ENCODE measurements around the gene HIF3A. TPM values are rescaled to one million over a fixed set of nuclear protein-coding genes. Genes with fewer than 3 reads are reported as not detected.

HIF3A gene
- total and polyA plus RNA-seq, 9 of the 15 experiments (the other 6 are each of a cell fraction or from before 2014, with no cell fraction given), result 0.29 TPM; not detected in 8

- BruUV-seq (replicated peaks), result no TSS peak
- no peak for DNase-seq (ENCODE audit: extremely low read depth in 1 of 4, low spot score in 3 of 4)
- no peak for FAIRE-seq
- Histone ChIP-seq H3K27me3 (ENCODE audit: control insufficient read depth in 2 of 2, insufficient read depth in 2 of 2, low read length in 2 of 2) (peaks cover 7 to 35% of the 10 kb centered on the region in 2 experiments; a peak in 4 of 5 replicates), H3K36me3 (ENCODE audit: control insufficient read depth, insufficient read depth, low read length) (no peaks in the 10 kb centered on the region), H3K4me1 (replicated peaks in 1 of 2; ENCODE audit: control insufficient read depth in 2 of 2, insufficient read depth in 2 of 2, low read length in 2 of 2) (no peaks in the 10 kb centered on the region; a peak in 1 of 5 replicates), H3K4me2 (ENCODE audit: insufficient read depth, low read length) (no peak overlapping the region), H3K79me2 (ENCODE audit: control insufficient read depth, insufficient read depth, low read length) (no peaks in the 10 kb centered on the region), H3K9me3 (replicated peaks; ENCODE audit: control insufficient read depth, insufficient read depth, low read depth, low read length) (no peaks in the 10 kb centered on the region), H3K4me3 (no peak overlapping the region), H4K20me1 (replicated peaks; ENCODE audit: control insufficient read depth, insufficient read depth, low read length) (no peaks in the 10 kb centered on the region), H3K9me1 (ENCODE audit: control insufficient read depth, insufficient read depth, low read length) (no peaks in the 10 kb centered on the region), H3K27ac (ENCODE audit: extremely low read depth, low read depth, low read length) (no peak overlapping the region), H3K9ac (ENCODE audit: insufficient read depth in 1 of 2, low read depth in 2 of 2, low read length in 2 of 2) (no peak overlapping the region), H2AFZ (ENCODE audit: low read depth, low read length) (no peak overlapping the region)
- in situ Hi-C loops (cut with MboI) (no loop called here), intact Hi-C loops (cut with micrococcal nuclease) (no loop called here)
- ATAC-seq, result no peak
- 6% methylated on average over 6 of the region's 7 CpGs for WGBS (ENCODE audit: insufficient coverage, low coverage, missing lambda C conversion rate)
- CTCF ChIA-PET (ENCODE audit: low intra/inter-chr PET ratio), result interaction anchor here (1.0 kb wide), 1 partner anchor 117 kb away, joined by 5 read pairs; no protein-coding TSS in a partner anchor
- POLR2A ChIA-PET, result no interaction called here
- no peak for TF ChIP-seq ZKSCAN1 (IDR thresholded peaks at IDR 0.05; ENCODE audit: low read depth, low read length)
- TF ChIP-seq PRDM10 (IDR thresholded peaks at IDR 0.05; ENCODE audit: partially characterized antibody), result no peak
- no peak for TF ChIP-seq CHAMP1 (IDR thresholded peaks at IDR 0.05)
- TF ChIP-seq PRMT5 (CRISPR knock-in tag; IDR thresholded peaks at IDR 0.05), result no peak
- TF ChIP-seq MNT (conservative IDR thresholded peaks at IDR 0.05), result no peak
- no peak for TF ChIP-seq CTBP1 (IDR thresholded peaks at IDR 0.05; ENCODE audit: borderline replicate concordance)
- no peak for TF ChIP-seq HNRNPK (IDR thresholded peaks at IDR 0.05; ENCODE audit: low read depth, low read length, poor library complexity, severe bottlenecking)
- TF ChIP-seq SRSF1 (IDR thresholded peaks at IDR 0.05; ENCODE audit: low read depth, low read length), result no peak
- TF ChIP-seq MYC (IDR thresholded peaks at IDR 0.05; ENCODE audit: low read depth, low read length), result no peak
- no peak for TF ChIP-seq MYC (CRISPR knock-in tag; IDR thresholded peaks at IDR 0.05; ENCODE audit: borderline replicate concordance, low read depth)
- TF ChIP-seq SOX6 (IDR thresholded peaks at IDR 0.05), result no peak
- no peak for TF ChIP-seq DMBX1 (CRISPR knock-in tag; IDR thresholded peaks at IDR 0.05; ENCODE audit: borderline replicate concordance)
- TF ChIP-seq PCBP1 (IDR thresholded peaks at IDR 0.05; ENCODE audit: low read depth, low read length, poor library complexity, severe bottlenecking), result no peak
- no peak for TF ChIP-seq ELK1 (CRISPR knock-in tag; IDR thresholded peaks at IDR 0.05)
Observed at GRCh38 chr19:46279177-46279576, 17.7 kb upstream of the HIF3A start.
